ENCODE results near the gene STK11IP.

GRCh38 chr2:219628235-219628985 lies 30.8 kb downstream of the STK11IP start:
- TF ChIP-seq CTCF (IDR thresholded peaks at IDR 0.05) (no peak), POLR2AphosphoS5 (IDR thresholded peaks at IDR 0.05) (no peak), POLR2A (IDR thresholded peaks at IDR 0.05; ENCODE audit: low read depth) (no peak)
